ENCODE measurements around the gene AJAP1.

Gene AJAP1

DNA sequence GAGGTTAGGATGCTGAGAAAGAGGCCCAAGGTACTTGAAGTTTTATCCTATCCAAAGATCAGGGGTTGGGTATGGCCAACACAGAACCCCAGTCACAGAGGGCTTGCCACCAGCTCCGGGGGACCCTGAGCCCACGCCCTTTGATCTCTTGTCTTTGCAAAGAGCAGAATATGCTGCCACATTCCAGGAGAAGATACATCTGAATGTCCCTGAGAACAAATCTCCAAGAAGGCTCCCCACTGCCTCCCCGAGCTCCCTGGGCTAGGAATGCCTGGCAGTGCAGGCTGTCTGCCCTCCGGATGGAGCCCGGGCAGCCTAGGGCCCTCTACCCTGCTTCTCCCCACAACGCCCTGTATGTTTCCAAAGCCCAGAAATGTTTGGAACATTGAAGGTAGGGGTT, 49.2 kb downstream of the AJAP1 start:
- no peak for DNase-seq

GRCh38 chr1:4708840-4709507, 54.6 kb downstream of the AJAP1 start:
- no peak for DNase-seq

DNA sequence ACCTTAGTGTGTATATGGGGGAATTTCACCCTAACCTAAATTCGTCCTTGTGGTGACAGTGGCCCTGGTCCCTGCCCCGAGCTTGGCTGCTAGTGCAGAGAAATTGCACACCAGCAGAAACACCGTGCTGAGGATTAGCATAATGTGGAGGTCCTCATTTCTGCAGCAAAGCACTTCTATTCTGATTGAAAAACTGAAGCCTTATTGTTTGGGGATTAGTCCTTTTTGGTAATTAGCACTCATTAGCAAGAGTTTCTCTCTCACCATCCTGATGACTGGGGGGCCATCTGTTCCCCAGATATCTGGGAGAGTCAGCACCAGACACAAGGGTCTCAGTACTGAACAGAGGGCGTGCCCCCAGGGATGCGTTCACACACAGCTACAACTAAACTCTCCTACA, 55.2 kb downstream of the AJAP1 start:
- no peak for DNase-seq

DNA sequence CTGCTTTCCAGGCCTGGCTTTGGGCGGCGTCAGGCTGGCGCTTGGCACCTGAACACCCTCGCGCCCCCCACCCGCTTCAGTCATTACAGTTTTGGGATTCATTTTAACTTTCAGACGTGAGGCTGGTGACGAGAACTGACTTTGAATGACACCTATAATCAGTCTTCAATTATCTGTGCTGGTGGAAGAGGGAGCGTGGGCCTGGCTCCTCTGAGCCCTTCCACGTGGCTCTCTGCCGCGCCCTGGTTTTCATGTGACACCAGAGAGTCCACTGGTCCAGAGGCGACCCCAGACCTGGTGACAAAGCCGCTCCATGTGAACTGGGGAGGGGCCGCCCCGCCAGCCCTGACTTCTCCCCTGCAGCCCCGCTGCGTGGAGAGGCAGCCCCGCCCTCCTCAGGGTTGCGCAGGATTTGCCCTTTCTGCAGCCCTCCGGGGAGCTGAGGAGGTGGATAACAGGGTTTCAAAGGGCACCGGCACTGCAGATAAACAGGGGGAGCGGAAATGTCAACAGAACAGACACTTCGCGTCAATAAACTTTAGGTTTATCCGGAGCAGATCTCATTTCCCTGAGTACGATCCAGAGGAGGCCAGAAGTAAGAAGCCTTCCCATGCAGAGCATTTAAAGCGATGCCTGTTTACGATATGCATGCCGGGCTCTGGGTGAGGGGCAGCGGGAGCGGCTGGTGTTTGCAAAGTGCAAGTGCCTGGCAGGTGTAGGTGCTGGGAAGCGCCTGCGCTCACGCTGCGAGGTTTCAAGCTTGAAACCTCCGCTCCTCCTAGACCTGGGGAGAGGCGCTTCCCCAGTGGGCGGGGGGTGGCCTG, 56.4 kb downstream of the AJAP1 start:
- DNase-seq: no peak

DNA sequence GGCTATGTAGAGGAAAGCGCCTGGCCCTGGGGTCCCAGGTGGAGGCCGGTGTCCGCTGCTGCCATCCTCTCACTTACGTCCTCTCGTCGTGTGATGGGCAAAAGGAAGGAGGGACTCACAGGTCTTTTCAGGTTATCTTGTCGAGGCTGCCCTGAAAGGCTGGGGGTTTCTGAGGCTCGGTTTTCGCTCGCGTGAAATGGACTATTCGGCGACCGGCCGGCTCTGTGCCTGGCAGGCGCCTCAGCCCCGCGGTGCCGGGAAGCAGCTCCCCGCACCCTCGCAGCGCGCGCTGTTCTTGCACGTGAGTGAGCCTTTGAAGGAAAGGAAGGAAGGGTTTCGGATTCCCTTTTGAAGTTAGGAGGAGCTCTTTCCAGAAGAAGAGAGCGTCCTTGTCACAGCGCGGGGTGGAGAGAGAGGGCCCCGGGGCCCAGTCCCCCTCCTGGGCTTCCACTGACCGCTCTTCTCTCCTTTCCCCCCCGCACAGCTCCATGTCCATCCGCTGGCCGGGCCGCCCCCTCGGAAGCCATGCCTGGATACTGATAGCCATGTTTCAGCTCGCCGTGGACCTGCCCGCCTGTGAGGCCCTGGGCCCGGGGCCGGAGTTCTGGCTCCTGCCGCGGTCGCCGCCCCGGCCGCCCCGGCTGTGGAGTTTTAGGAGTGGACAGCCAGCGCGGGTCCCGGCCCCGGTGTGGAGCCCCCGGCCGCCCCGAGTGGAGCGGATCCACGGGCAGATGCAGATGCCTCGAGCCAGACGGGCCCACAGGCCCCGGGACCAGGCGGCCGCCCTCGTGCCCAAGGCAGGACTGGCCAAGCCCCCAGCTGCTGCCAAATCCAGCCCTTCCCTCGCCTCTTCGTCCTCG, 57.2 kb downstream of the AJAP1 start:
- no peak for DNase-seq

GRCh38 chr1:4713669-4714068, 59.3 kb downstream of the AJAP1 start:
- DNase-seq: no peak

- DNase-seq: no peak
Observed at GRCh38 chr1:4716406-4716805, 62.0 kb downstream of the AJAP1 start.

- DNase-seq: no peak
Observed at GRCh38 chr1:4718071-4718470, 63.7 kb downstream of the AJAP1 start.

DNA sequence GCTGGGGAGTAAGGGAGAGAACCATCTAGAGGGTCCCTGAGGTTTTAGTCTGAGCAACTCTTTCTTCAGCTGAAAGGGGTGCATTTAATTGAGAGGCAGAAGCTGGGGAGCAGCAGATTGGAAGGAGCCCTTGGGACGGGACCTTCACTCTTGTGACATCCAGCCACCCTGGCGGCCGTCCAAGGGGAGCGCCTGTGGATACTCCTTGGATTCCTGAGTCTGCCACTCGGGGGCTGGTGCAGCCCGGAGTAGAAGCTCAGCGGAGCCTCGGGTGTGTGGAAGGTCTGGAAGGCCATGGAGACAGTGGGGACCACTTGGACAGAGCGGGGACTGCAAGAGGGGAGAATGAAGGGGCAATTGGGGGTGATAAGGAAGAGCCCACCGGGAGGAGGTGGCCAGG, 68.7 kb downstream of the AJAP1 start:
- DNase-seq: no peak

DNA sequence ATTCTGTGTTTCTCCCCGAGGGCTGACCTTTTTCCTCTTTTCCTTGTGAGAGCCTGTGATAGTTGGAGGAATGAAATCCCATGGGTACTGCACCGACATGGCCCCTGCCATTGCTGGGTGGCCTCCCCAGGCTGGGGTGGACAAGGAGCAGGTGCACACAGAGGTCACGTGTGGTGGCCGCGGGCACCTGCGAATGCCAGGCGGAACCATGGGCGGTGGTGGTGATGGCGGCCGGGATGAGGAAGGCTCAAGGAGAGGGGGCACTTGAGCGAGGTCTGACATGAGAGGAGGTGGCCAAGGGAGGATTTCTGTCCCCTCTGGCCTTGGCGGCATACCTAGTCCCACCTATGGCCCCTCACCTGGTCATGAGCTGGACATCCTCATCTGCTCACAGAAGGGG, 69.6 kb downstream of the AJAP1 start:
- no peak for DNase-seq

DNA sequence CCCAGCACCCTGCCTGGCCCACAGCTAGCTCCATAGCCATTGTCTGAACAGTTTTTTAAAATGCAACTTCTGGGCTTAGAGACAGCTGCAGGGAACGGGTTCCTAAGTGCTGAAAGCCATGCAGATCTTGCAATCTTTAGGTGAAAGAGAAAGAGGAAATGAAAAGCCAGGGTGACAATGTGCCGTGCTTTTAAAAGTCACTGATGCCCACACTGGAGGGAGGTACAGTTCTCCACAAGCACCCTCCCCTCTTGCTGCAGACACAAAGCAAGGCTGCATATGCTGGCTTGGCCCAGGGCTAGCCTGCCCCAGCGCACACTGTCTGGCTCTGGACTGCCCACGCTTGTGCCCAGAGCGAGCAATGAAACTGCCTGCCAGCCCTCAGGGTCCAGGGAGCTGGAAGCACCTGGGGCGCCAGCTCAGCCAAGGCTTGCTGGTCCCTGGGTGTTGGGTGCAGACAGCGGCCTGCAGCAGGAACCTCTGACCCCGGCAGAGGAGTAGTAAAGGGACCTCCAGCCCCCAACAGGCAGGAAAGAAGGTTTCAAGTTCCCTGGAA, 70.4 kb downstream of the AJAP1 start:
- DNase-seq: no peak

- DNase-seq: no peak
Observed at GRCh38 chr1:4725416-4725815, 71.0 kb downstream of the AJAP1 start.

DNA sequence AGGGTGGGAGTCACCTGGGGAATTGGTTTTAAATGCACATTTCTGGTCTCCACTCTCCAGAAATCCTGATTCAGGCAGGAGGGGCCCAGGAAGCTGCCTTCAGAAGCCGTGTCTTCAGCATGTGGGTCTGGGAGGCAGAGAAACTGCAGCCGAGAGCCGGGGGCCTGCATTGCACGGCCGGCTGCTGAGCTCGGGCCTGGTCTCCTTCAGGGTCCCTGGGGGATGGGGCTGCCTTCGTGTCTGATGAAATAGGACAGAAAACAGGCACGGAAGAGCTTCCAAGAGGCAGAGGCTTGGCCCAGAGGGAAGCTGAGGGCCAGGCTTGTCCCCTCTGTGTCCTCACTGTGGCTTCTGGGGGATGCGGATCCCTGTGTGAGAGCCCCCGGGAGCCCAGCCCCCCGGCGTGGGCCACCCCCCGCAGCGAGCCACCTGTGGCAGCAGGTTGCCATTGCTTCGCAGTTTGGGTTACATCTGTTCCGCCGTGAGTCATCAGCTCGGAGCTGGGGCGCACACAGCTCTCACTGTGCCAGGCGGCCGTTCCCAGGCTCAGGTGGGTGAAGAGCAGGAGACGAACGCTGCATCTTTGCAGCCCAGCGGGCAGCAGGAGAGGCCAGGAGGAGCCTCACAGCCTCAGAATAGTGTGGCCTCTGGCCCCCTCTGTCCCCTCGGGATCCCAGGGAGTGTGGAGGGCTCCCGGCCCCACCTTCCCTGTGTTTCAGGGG, 72.4 kb downstream of the AJAP1 start:
- no peak for DNase-seq

- no peak for DNase-seq
Observed at GRCh38 chr1:4728319-4729089, 74.1 kb downstream of the AJAP1 start.

DNA sequence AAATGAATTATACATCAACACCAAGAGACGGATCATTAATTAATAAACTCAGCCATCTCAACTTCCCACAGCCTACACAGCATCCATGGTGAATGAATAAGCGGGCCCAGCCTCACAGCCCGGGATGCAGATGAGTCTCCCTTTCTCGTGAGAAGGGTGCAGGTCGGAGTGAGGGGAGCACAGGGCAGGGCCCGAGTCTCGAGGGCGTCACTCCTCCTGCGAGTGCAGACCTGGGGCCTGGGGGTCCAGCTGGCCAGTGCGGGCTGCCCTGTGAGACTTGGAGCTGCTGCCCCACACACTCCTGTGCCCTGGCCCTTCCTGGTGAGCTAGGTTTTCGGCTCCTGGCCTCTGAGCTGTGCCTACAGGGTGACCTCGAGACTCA, 74.7 kb downstream of the AJAP1 start:
- no peak for DNase-seq

- no peak for DNase-seq
Observed at GRCh38 chr1:4730078-4730477, 75.7 kb downstream of the AJAP1 start.

GRCh38 chr1:4733446-4734177, 79.2 kb downstream of the AJAP1 start:
- no peak for DNase-seq

- no peak for DNase-seq
Observed at GRCh38 chr1:4734219-4734618, 79.8 kb downstream of the AJAP1 start.

- no peak for DNase-seq
Observed at GRCh38 chr1:4734791-4735190, 80.4 kb downstream of the AJAP1 start.

DNA sequence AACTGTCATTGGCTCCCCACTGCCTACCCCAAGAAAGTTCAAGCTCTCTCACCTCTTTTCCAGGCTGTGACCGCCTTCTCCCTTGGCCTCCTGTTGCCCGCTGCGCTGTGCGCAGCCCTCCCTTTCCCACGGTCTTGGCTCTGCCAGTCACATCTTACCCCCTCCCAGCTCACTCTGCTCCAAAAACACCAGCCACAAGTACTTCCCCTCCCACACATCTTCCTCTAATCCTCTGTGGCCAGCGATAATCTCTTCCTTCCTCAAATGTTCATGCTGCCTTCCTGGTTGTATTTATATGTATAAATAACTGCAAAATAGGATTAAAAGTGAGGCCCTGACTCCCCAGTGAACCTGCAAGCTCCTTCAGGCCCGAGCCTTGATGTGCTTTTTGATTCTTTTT, 81.8 kb downstream of the AJAP1 start:
- no peak for DNase-seq

GRCh38 chr1:4741876-4742423, 87.5 kb downstream of the AJAP1 start:
- DNase-seq: no peak
